Measurements from ENCODE around the gene TGFBR2.

TGFBR2 gene

GRCh38 chr3:30650348-30650995 is 44.1 kb downstream of the TGFBR2 start:
- peaks cover 94 to 96% (median 95%) of the 10 kb centered on the region in 3 donors for H3K36me3 ChIP-seq
- TF ChIP-seq, protein P1, sequence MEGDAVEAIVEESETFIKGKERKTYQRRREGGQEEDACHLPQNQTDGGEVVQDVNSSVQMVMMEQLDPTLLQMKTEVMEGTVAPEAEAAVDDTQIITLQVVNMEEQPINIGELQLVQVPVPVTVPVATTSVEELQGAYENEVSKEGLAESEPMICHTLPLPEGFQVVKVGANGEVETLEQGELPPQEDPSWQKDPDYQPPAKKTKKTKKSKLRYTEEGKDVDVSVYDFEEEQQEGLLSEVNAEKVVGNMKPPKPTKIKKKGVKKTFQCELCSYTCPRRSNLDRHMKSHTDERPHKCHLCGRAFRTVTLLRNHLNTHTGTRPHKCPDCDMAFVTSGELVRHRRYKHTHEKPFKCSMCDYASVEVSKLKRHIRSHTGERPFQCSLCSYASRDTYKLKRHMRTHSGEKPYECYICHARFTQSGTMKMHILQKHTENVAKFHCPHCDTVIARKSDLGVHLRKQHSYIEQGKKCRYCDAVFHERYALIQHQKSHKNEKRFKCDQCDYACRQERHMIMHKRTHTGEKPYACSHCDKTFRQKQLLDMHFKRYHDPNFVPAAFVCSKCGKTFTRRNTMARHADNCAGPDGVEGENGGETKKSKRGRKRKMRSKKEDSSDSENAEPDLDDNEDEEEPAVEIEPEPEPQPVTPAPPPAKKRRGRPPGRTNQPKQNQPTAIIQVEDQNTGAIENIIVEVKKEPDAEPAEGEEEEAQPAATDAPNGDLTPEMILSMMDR (IDR thresholded peaks at IDR 0.05): no peak
- no peak for DNase-seq

DNA sequence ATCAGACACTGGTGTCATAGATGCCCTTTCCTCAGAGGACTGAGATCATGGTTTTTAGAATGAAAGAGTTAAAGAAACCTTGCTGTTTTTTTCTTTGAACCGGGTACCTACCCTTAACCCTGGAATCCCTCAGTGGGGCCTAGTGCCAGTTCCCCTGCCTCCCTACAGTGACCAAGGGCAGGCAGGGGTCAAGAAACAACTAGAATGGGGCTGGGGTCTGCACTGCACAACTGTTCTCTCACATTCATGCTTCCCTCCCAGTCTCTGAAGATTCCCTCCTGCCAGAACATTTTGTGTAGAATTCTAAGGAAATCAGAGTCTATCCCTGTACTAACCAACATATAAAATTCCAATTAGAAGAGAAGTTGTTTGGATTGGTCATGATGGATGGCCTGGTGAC is 47.9 kb downstream of the TGFBR2 start:
- TF ChIP-seq, protein P1 (IDR thresholded peaks at IDR 0.05): no peak
- no peak for DNase-seq
- Histone ChIP-seq H3K27ac (no peak overlapping the region), H3K4me3 (no peak overlapping the region), H3K36me3 (peaks cover 74 to 81% (median 79%) of the 10 kb centered on the region in 3 donors), H3K27me3 (no peaks in the 10 kb centered on the region), H3K4me1 (peaks cover 0 to 64% (median 31%) of the 10 kb centered on the region in 4 donors), H3K9me3 (no peaks in the 10 kb centered on the region)
- intact Hi-C loops (cut with DNase I; ENCODE audit: low total_unique reads): no loop called here

More at GRCh38 chr3:30650348-30650995, 44.1 kb downstream of the TGFBR2 start:
- no peaks in the 10 kb centered on the region for H3K9me3 ChIP-seq
- no peaks in the 10 kb centered on the region for H3K27me3 ChIP-seq
- no peak overlapping the region for H3K4me3 ChIP-seq
- intact Hi-C loops (cut with DNase I; ENCODE audit: low total_unique reads): no loop called here
- peaks cover 0 to 41% (median 7%) of the 10 kb centered on the region in 4 donors for H3K4me1 ChIP-seq
- no peak overlapping the region for H3K27ac ChIP-seq

DNA sequence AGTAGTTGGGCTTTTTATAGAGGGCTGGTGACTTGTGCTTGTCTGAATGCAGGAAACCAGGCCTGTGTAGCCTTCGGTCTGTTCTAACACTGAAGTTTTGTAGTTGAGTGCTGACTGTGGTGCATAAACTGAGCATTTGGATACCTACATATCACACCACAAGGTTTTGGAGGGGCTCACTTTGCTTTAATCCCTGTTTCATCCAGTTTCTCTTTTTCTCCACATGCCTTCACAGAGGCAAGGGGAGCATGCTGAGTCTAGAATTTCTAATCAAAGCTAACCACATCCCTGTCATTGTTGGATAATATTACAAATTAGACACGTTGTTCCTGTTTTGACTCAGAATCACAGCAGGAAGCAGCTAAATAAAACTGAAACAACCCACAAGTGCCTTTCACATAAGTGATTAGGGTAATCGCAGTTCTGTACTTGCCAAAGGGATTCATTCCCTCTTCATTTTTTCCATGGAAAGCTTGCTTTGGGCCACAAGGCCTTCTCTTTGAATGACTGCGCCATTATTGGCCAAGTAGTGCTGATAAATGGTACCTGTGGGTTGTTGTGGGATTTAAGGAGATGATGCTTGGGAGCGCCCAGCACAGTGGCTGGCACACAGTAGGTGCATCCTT is 48.9 kb downstream of the TGFBR2 start:
- Histone ChIP-seq H3K4me3 (no peak overlapping the region), H3K9me3 (no peaks in the 10 kb centered on the region), H3K27me3 (no peaks in the 10 kb centered on the region), H3K36me3 (peaks cover 63 to 73% (median 69%) of the 10 kb centered on the region in 3 donors), H3K4me1 (peaks cover 0 to 64% (median 39%) of the 10 kb centered on the region in 4 donors), H3K27ac (peak overlapping the region; percentile 11 to 74)
- TF ChIP-seq, protein P1 (IDR thresholded peaks at IDR 0.05): no peak
- intact Hi-C loops (cut with DNase I; ENCODE audit: low total_unique reads): no loop called here
- DNase-seq: no peak

DNA sequence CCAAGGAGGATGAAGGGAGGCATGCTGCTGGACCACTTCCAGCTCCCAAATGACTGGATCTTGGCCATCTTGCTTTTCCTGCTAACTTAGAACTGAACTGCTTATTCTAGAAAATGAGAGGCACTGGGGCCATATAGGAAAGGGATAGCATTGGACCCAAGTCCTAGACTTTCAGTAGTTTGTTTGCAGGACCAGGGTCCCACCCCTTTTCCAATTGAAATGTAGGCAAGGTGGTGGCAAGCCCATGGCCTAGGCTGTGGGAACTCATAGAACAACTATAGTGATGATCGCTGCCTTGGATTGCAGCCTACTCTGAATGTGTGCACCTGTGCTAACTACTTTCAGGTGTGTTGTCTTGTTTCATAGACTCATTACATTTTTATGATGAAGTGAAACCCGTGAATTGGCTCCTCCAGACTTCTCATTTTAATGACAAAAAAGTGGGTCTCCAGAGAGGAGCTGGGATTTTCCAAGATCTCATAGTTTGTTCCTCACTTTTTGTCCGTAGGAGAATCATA is 50.3 kb downstream of the TGFBR2 start:
- intact Hi-C loops (cut with DNase I; ENCODE audit: low total_unique reads): no loop called here
- Histone ChIP-seq H3K27me3 (no peaks in the 10 kb centered on the region), H3K9me3 (no peaks in the 10 kb centered on the region), H3K4me1 (peaks cover 0 to 77% (median 44%) of the 10 kb centered on the region in 4 donors), H3K4me3 (no peak overlapping the region), H3K27ac (peak overlapping the region; percentile 11 to 74), H3K36me3 (peaks cover 55 to 63% (median 61%) of the 10 kb centered on the region in 3 donors)
- TF ChIP-seq, protein P1 (IDR thresholded peaks at IDR 0.05): no peak
- DNase-seq: no peak

DNA sequence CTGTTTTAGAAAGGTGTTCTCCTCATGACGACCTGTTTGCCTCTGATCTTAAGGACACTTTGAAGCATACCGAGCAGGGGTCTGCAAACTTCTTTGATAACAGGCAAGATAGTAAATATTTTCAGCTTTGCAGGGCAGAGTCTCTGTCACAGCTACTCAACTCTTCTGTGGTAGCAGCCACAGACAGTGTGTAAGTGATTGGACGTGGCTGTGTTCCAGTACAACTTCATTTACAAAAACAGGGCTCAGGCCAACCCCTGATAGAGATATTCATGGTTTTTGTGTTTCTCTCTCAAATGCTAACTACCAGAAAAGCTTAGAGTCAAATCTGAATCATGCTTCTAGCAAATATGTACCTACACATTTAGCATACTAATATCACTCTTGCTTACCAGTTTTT is 51.5 kb downstream of the TGFBR2 start:
- TF ChIP-seq, protein P1 (IDR thresholded peaks at IDR 0.05): no peak
- no peaks in the 10 kb centered on the region for H3K27me3 ChIP-seq
- peaks cover 43 to 58% (median 50%) of the 10 kb centered on the region in 3 donors for H3K36me3 ChIP-seq
- peak overlapping the region; percentile 60 to 74 for H3K27ac ChIP-seq
- no peak for DNase-seq
- H3K4me3 ChIP-seq: no peak overlapping the region
- no peaks in the 10 kb centered on the region for H3K9me3 ChIP-seq
- peaks cover 0 to 89% (median 52%) of the 10 kb centered on the region in 4 donors for H3K4me1 ChIP-seq
- intact Hi-C loops (cut with DNase I; ENCODE audit: low total_unique reads): no loop called here
